DMS153 treated with DMSO at 0.1 percent for 48 hours (cell line): ENCODE results near the gene ADAMTS2.

Experiments
- DNase-seq: peaks from one replicate; lab custom pipeline; 2025; ENCODE audit not compliant: unreplicated experiment; lab: John Stamatoyannopoulos, UW

Gene ADAMTS2

GRCh38 chr5:179183481-179183880 is 161.8 kb downstream of the ADAMTS2 start:
- DNase-seq: no peak

GRCh38 chr5:179182601-179183000 is 162.7 kb downstream of the ADAMTS2 start:
- no peak for DNase-seq

- no peak for DNase-seq
These were observed 163.3 kb downstream of the ADAMTS2 start for GRCh38 chr5:179181988-179182387.

- no peak for DNase-seq
These were observed 164.2 kb downstream of the ADAMTS2 start for GRCh38 chr5:179180921-179181645.

GRCh38 chr5:179180061-179180610 is 165.1 kb downstream of the ADAMTS2 start:
- no peak for DNase-seq

- DNase-seq: no peak
These were observed 167.3 kb downstream of the ADAMTS2 start for GRCh38 chr5:179177711-179178575.

GRCh38 chr5:179176571-179177230 is 168.6 kb downstream of the ADAMTS2 start:
- no peak for DNase-seq

GRCh38 chr5:179176166-179176565 is 169.1 kb downstream of the ADAMTS2 start:
- no peak for DNase-seq

GRCh38 chr5:179171816-179172745 is 173.2 kb downstream of the ADAMTS2 start:
- DNase-seq: no peak

- no peak for DNase-seq
These were observed 173.9 kb downstream of the ADAMTS2 start for GRCh38 chr5:179171251-179171815.

GRCh38 chr5:179170606-179171005 is 174.7 kb downstream of the ADAMTS2 start:
- no peak for DNase-seq

- DNase-seq: no peak
These were observed 175.4 kb downstream of the ADAMTS2 start for GRCh38 chr5:179169836-179170235.

GRCh38 chr5:179168664-179169063 is 176.6 kb downstream of the ADAMTS2 start:
- DNase-seq: no peak

- no peak for DNase-seq
These were observed 177.3 kb downstream of the ADAMTS2 start for GRCh38 chr5:179167871-179168451.

GRCh38 chr5:179166886-179167841 is 178.1 kb downstream of the ADAMTS2 start:
- no peak for DNase-seq

- no peak for DNase-seq
These were observed 178.9 kb downstream of the ADAMTS2 start for GRCh38 chr5:179166171-179166885.

- DNase-seq: no peak
These were observed 179.7 kb downstream of the ADAMTS2 start for GRCh38 chr5:179165421-179166170.
